Left cardiac atrium (tissue), 4 donors: ENCODE data around the gene FAM241A. TPM values are rescaled to one million over a fixed set of nuclear protein-coding genes. Genes with fewer than 3 reads are reported as not detected.
A peak's percentile ranks its signal among the peaks of the same experiment; 100 is the strongest.
"Not testable (repeated sequence)": the region's sequence is repeated elsewhere in the genome, so short reads cannot be mapped to it uniquely, and the experiment has no call there.

ENCODE experiments used
- ATAC-seq, 2 donors: fragments of 200-7000 bp; cut with Tn5 transposase; one replicate each; pipeline ENCODE4 v1.9.1; 2020; ENCODE audit warnings: mild to moderate bottlenecking in 2 of 2, moderate library complexity in 2 of 2
- DNase-seq: peaks from one replicate; pipeline ENCODE4 v3.0.0-alpha.2; 2020
- intact Hi-C, 2 donors: fragments of 100-400 bp; cut with DNase I; formaldehyde crosslinking; loops; one replicate each; pipeline versions ENCODE4 v1.14.1 to v1.15.1; 2022 to 2023
- long read RNA-seq: library from polyadenylated mRNA; unstranded; transcript quantifications from one replicate; pipeline ENCODE4 v2.0.0, GENCODE V29; 2021
- total RNA-seq, 2 donors: library from RNA; stranded (reverse); fragmentation: NEBNext Ultra II Directional; extraction: Animal tissue kit (Norgen Biotek cat#: 25700); gene quantifications; one replicate each; pipeline ENCODE4 v1.2.1, GENCODE V29; 2021
- donor health status: DM: no; HTN: yes; CAD: no.
- donor health status: DM: no; HTN: yes; CAD: no; lungs with severe emphysema.
- donor health status: DM: yes; HTN: yes; CAD: no.
- donor health status: Dilated cardiomyopathy.

The FAM241A gene
- 1 to 10 TPM; 5.0 to 7.7 TPM for total RNA-seq
- long read RNA-seq, full-length matches to known transcripts, result 1 of 2 reads
- long read RNA-seq, partial matches to known transcripts, result 0 of 2 reads
- long read RNA-seq, other reads (novel, unspliced or antisense), result 1 of 2 reads

GRCh38 chr4:112145326-112145789 lies at the start of gene FAM241A:
Gene FAM241A (plus strand): TSS chr4:112145454. CDS start chr4:112145581, 127 bp downstream.
- peak; percentile 89 for DNase-seq
- intact Hi-C loops, result loop anchor here in 1 of 2 donors (5.0 kb wide), 1 partner anchor 87 kb away; the partner anchor contains the start of gene AP1AR

GRCh38 chr4:112098841-112099530 lies 46.3 kb upstream of the FAM241A start:
- intact Hi-C loops, result loop anchor here in 1 of 2 donors (1.0 kb wide), 1 partner anchor 136 kb away; no protein-coding TSS in a partner anchor
- DNase-seq (no peak), ATAC-seq (no peak)

More at GRCh38 chr4:112145326-112145789, at the start of gene FAM241A:
- peak; percentile 98 to 99 for ATAC-seq

GRCh38 chr4:112099701-112100297 lies 45.5 kb upstream of the FAM241A start:
- intact Hi-C loops, result loop anchor here (1.0 to 5.0 kb wide), 2 partner anchors 133 to 136 kb away; partner anchors contain the start of gene AP1AR (in 1 of the 2)
- DNase-seq (no peak), ATAC-seq (peak; percentile 66 to 84)

DNA sequence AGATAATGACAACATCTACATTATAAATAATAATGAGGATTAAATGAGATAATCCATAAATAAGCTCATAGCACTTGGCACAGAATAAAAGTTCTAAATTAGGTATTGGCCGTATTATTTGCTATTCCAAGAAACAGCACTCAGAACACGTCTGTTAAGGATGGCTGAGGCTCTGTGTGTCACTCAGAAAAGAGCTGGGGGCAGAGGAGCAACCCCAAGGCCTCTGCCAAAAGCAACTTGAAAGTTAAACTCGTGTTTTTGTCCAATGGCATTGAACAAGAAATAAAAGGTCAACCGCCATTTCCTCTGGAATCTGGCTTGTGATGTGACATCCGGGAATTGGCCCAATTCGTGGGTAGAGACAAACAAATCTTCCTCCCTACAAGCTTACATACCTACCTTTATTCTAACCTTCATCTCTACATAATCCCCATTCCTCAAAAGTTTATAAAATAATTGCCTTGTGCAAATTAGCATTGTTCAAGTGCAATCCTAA lies 42.3 kb upstream of the FAM241A start:
- intact Hi-C loops, result loop anchor here in 1 of 2 donors (5.0 kb wide), 1 partner anchor 129 kb away; the partner anchor contains the start of gene AP1AR
- ATAC-seq (no peak), DNase-seq (no peak)

GRCh38 chr4:112105201-112105969 lies 39.9 kb upstream of the FAM241A start:
- intact Hi-C loops, result no loop called here
- no peak for ATAC-seq

DNA sequence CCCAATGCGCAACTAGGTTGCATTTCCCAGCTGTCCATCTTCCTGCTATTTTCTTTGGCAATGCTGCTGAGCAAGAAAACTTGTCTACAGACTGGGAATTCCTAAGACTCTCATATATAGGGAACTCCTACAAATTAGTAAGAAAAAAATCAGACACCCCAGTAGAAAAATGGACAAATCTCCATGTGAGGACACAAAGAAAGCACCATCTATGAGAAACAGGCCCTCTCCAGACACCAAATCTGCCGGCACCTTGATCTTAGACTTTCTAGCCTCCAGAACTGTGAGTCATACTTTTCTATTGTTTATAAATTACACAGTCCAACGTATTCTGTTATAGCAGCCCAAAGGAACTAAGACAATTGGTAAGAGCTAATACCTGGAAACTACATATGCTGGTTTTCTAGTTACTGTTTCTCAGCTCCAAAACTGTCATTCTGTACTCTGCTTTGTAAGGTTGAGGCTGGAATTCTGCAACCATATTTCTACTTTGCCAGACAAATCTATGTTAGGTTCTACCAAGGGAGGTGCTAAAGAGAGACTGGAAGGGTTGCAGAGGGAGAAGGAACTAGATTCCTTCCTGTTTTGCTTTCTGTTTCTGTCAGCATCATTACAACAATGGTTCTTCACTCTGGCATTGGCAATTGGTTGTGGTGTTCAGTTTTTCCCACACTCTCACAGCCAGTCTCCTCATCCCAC lies 35.7 kb upstream of the FAM241A start:
- no peak for DNase-seq
- intact Hi-C loops, result loop anchor here in 1 of 2 donors (10.0 kb wide), 1 partner anchor 495 kb away; no protein-coding TSS in a partner anchor
- ATAC-seq, result peak in 1 of 2 donors; percentile 34

More at GRCh38 chr4:112105201-112105969, 39.9 kb upstream of the FAM241A start:
- DNase-seq, result no peak

DNA sequence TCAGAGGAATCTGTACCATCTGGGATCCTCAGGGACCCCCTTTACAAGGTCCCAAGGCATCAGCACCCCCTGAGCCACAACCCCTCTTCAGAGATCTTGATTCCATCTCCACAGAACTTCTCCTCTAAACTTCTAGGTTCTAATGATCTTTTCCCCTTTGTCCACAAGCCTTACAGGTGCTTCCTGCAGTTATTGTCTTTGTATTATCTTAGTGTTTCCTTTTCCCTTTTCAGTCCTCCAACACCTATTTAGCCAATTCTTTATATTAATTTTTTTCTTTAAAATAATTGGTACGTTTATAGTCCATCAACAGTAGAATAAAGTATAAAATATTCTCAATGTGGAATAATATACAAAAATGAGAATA lies 35.2 kb upstream of the FAM241A start:
- intact Hi-C loops, result loop anchor here in 1 of 2 donors (10.0 kb wide), 1 partner anchor 495 kb away; no protein-coding TSS in a partner anchor
- DNase-seq (no peak), ATAC-seq (no peak)

DNA sequence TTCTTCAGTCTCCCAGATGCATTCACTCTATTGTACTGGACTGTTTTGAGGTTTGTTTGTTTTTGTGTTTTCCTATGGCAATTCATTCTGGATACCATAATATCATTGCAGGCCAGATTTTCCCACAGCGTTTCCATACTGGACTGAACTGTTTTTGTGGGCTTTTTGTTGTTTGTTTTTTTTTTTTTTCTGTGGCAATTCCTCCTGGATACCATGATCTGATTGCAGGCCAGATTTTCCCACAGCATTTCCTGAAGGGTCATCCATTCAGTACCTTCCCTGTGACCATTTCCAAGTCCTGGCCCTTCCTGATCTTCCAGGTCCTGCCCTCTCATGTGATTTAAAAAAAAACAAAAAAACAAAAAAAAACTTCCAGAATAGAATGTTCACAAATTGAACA lies 33.9 kb upstream of the FAM241A start:
- ATAC-seq, result no peak
- DNase-seq, result no peak
- intact Hi-C loops, result loop anchor here in 1 of 2 donors (10.0 kb wide), 1 partner anchor 493 kb away; no protein-coding TSS in a partner anchor

GRCh38 chr4:112112095-112112494 lies 33.2 kb upstream of the FAM241A start:
- not testable (repeated sequence) for DNase-seq, ATAC-seq
- intact Hi-C loops, result loop anchor here in 1 of 2 donors (10.0 kb wide), 1 partner anchor 493 kb away; no protein-coding TSS in a partner anchor

DNA sequence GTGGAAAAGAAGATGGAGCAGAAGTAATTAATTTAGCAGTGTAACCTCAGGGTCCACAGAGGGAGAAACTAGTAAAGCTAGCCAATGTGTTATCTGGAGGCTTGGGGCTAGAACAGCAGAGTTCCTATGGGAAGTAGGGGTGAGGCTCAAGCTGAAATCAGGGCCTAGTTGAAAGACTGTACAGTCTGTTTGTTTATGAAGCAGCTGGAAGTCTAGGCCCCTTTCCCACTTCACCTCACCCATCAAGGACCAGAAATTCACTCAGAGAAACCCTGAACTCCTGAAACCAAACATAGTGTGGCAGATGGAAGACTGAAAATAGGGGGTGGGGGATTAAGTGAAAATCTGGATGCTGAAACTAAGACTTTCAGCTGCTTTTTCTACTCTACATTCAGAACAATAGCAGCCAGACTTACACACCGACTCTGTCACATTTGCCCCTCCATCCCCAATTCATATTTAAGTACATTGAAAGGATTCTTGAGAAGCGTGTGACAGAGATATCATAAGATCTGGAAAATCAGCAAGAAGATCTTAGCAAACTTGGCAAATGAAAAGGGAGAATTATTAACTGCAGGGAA lies 32.6 kb upstream of the FAM241A start:
- no peak for DNase-seq

DNA sequence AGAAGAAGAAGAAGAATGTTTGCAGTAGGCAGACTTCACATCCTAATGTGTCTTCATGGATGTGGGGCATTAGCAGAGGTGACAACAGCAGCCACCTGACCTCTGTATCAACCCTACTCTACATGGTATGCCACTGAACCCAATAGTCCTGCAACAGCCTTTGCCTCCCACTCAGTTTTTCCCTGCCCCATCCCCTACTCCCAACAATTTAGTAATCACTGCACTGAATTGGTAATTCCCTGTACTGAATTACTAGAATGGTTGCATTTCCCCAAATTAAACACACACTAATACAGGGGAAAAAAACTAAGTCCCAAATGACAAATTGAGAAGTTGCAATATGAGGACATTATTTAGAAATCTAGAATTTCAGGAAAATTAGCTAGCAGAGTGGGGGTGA lies 31.4 kb upstream of the FAM241A start:
- no peak for ATAC-seq
- DNase-seq, result no peak
- intact Hi-C loops, result loop anchor here in 1 of 2 donors (10.0 kb wide), 1 partner anchor 491 kb away; no protein-coding TSS in a partner anchor

More for the DNA sequence above, 32.6 kb upstream of the FAM241A start:
- intact Hi-C loops, result loop anchor here in 1 of 2 donors (10.0 kb wide), 1 partner anchor 492 kb away; no protein-coding TSS in a partner anchor
- ATAC-seq, result no peak

DNA sequence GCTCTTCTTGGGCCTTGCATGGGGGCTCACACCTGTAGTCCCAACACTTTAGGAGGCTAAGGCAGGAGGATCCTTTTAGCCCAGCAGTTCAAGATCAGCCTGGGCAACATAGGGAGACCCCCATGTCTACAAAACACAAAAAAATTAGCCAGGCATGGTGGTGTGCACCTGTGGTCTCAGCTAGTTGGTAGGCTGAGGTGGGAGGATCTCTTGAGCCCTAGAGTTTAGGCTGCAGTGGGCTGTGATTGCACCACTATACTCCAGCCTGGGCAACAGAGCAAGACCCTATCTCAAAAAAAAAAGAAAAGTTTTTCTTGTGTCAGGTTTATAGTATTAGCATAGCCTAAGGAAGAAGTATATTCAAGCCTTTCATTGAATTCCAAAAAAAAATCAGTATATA lies 30.8 kb upstream of the FAM241A start:
- no peak for DNase-seq
- no peak for ATAC-seq
- intact Hi-C loops, result loop anchor here in 1 of 2 donors (10.0 kb wide), 1 partner anchor 490 kb away; no protein-coding TSS in a partner anchor

GRCh38 chr4:112118742-112119352 lies 26.4 kb upstream of the FAM241A start:
- ATAC-seq (no peak), DNase-seq (no peak)
- intact Hi-C loops, result loop anchor here in 1 of 2 donors (10.0 kb wide), 1 partner anchor 486 kb away; no protein-coding TSS in a partner anchor

DNA sequence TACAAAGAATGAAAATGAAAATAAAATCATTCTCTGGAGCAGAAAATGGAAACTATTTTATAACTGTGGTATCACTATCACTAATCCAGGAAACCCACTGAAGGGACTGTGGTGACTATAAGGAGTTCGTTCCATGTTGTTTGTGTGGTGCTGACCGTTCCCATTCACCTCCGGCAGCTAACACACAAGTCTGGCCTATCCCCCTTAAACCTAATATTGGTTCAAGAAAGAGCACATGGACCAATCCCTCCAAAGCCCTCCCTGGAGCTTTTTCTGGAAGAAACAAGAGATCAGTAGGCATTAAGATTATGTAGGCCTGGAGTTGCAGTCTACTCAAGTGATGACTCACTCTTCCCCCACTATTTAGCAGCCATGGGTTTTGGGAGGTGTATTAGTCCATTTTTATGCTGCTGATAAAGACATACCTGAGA lies 25.9 kb upstream of the FAM241A start:
- ATAC-seq (no peak), DNase-seq (no peak)
- intact Hi-C loops, result loop anchor here in 1 of 2 donors (10.0 kb wide), 1 partner anchor 485 kb away; no protein-coding TSS in a partner anchor

DNA sequence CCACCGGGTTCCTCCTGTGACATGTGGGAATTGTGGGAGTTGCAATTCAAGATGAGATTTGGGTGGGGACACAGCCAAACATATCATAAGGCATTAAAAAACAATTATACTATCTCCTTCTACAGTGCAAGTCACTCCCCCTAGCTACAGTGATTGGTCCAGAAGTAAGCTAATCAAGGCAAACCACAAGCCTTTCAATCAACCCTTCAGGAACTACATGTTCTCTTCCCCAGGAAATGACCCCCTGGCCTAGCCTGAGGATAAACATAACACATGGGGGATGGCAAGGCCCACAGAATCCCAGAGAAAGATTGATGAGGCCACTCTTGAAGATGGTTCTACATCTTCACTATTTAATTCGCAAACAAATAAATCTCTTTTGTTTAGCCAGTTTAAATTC lies 25.2 kb upstream of the FAM241A start:
- DNase-seq (no peak), ATAC-seq (no peak)
- intact Hi-C loops, result no loop called here

DNA sequence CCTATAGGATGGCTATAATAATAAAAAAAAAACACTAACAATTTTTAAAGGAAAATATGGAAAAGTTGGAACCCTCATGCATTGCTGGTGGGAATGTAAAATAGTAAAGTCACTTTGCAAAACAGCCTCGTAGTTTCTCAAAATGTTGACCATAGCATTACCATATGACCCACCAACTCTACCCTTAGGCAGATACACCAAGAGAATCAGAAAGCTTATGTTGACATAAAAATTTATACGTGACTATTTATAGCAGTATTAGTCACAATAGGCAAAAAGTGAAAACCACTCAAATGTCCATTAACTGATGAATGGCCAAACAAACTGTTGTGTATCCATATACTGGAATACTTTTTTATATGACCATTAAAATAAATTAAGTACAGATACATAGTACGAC lies 19.8 kb upstream of the FAM241A start:
- intact Hi-C loops, result no loop called here
- ATAC-seq, result no peak
- DNase-seq, result no peak

DNA sequence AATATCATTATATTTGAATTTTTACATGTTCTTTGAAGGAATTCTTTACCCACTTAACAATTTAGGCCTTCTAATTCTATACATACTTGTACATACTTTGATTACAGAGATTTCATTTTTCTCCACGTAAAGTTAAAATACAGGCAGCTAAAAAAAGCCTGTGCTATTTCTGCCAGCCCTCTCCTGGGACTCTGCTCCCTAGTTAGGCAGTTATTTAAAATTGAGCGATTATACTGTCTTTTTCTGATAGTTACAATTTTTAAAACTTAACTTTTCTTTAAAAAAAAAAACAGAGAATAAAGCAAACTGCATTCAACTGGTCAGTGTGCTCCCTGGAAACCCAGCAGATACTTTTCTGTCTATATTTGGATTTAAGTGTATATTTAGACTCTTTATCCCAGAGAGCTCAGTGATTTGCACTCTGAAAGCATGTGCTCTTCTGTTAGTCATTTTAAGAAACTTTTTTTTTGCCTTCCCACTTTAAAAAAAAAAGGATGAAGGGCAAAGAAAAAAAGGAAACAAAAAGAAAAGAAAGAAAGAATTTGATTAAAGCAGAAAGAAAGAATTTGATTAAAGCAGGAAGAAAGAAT lies 18.1 kb upstream of the FAM241A start:
- intact Hi-C loops, result no loop called here
- ATAC-seq (peak in 1 of 2 donors; percentile 65), DNase-seq (no peak)
